Activated naive CD8-positive, alpha-beta T cell treated with anti-CD3 and anti-CD28 coated beads, Interleukin-2, amount 50 U/mL, for 24 hours (primary cell): ENCODE data around the gene NPIPA1.
A peak's percentile ranks its signal among the peaks of the same experiment; 100 is the strongest.
"Not testable (repeated sequence)": the region's sequence is repeated elsewhere in the genome, so short reads cannot be mapped to it uniquely, and the experiment has no call there.

ENCODE experiments used
- ATAC-seq: fragments of 150-1000 bp; cut with Tn5 transposase; one replicate; pipeline ENCODE4 v1.10.0; 2021
- DNase-seq: peaks from one replicate; pipeline ENCODE4 v3.0.0; 2021
- H3K27ac Mint-ChIP-seq: one replicate; pipeline ENCODE4 v1.8.0; 2021; ENCODE audit warnings: mild to moderate bottlenecking, mixed read lengths
- H3K27me3 Mint-ChIP-seq: one replicate; pipeline ENCODE4 v1.8.0; 2021; ENCODE audit warnings: mixed read lengths
- H3K36me3 Mint-ChIP-seq: one replicate; pipeline ENCODE4 v1.8.0; 2021; ENCODE audit warnings: low read depth, mixed read lengths
- H3K4me1 Mint-ChIP-seq: one replicate; pipeline ENCODE4 v1.8.0; 2021; ENCODE audit warnings: mixed read lengths
- H3K4me3 Mint-ChIP-seq: one replicate; pipeline ENCODE4 v1.8.0; 2021; ENCODE audit warnings: mild to moderate bottlenecking, moderate library complexity, mixed read lengths
- H3K9me3 Mint-ChIP-seq: one replicate; pipeline ENCODE4 v1.8.0; 2021; ENCODE audit warnings: mixed read lengths

NPIPA1 gene

DNA sequence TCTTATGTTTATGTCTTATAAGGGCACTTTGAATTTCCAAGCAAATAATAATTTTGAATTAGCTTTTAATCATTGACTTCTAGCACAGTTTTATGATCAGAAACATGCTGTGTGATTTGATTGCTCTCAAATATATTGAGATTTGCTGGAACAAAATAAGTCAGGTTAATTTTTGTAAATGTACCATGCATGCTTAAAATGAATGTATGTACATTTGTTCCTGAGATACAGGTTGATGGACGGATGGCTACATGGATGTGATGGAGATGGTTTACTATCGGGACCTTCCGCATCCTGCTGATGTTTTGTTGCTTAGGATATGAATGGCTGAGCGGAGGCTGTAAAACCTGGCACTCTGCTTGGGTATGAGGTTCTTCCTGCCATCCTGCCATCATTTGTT lies at the start of gene NPIPA1:
Gene NPIPA1, plus strand, starts transcription at position 301 of the 400 bp plus-strand sequence. Its CDS starts 0 bp downstream, at position 301.
- H3K4me3 Mint-ChIP-seq, H3K27me3 Mint-ChIP-seq, H3K4me1 Mint-ChIP-seq, H3K9me3 Mint-ChIP-seq, H3K36me3 Mint-ChIP-seq, DNase-seq, H3K27ac Mint-ChIP-seq, ATAC-seq: not testable (repeated sequence)

DNA sequence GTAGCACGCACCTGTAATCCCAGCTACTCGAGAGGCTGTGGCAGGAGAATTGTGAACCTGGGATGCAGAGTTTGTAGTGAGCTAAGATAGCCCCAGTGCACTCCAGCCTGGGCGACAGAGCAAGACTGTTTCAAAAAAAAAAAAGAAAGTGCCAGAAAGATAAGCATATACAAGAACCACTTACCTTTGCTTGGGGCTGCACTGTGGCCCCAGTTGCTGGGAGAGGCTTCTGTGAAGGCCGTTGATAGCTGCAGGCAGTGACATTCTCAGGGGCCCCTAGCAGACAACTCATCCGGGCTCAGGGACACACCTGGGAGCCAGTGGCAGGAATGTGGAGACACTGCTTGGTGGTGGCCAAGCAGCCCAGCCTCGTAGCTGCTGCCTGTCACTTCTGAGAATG lies 45.1 kb upstream of the NPIPA1 start:
- H3K27me3 Mint-ChIP-seq, H3K9me3 Mint-ChIP-seq, H3K36me3 Mint-ChIP-seq, H3K4me3 Mint-ChIP-seq, ATAC-seq, H3K27ac Mint-ChIP-seq, H3K4me1 Mint-ChIP-seq, DNase-seq: not testable (repeated sequence)

DNA sequence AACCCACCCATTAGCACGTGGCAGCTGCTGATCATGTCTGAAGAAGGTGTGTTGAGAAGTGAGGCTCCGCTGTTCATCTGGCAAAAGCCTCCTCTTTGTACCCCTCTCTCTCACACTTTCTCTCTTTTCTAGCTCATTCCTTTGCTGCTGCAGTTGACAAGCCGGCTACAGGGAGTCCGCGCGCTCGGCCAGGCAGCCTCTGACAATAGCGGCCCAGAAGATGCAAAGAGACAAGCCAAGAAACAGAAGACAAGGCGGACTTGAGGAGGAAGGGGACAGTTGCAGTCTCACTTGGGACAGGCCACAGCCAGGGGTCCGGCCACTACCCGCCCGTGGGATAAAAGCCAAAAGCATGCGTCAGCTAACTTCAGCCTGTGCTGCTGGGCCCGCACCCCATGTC lies 41.9 kb upstream of the NPIPA1 start:
- ATAC-seq, H3K9me3 Mint-ChIP-seq, H3K36me3 Mint-ChIP-seq, H3K4me3 Mint-ChIP-seq, DNase-seq, H3K27ac Mint-ChIP-seq, H3K4me1 Mint-ChIP-seq, H3K27me3 Mint-ChIP-seq: not testable (repeated sequence)

DNA sequence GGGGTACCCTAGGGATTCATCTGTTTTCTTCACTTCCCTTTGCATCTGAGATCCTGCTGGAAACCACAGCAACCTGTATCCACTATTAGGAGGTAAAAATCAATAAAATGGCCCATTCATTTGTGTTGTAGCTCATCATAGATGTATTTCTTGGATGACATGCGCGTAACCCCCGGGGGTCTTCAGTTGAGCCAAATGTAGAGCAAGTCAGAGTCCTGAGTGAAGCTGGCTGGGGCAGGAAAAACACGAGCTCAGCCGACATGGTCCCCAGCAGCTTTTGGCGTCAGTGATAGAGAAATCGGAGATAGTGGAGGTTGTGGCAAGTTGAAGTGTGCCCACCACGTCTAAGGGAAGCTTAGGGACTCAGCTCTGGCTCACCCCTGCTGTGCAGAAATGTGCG lies 41.2 kb upstream of the NPIPA1 start:
- not testable (repeated sequence) for H3K27me3 Mint-ChIP-seq, H3K9me3 Mint-ChIP-seq, DNase-seq, H3K4me1 Mint-ChIP-seq, H3K27ac Mint-ChIP-seq, H3K4me3 Mint-ChIP-seq, H3K36me3 Mint-ChIP-seq, ATAC-seq

DNA sequence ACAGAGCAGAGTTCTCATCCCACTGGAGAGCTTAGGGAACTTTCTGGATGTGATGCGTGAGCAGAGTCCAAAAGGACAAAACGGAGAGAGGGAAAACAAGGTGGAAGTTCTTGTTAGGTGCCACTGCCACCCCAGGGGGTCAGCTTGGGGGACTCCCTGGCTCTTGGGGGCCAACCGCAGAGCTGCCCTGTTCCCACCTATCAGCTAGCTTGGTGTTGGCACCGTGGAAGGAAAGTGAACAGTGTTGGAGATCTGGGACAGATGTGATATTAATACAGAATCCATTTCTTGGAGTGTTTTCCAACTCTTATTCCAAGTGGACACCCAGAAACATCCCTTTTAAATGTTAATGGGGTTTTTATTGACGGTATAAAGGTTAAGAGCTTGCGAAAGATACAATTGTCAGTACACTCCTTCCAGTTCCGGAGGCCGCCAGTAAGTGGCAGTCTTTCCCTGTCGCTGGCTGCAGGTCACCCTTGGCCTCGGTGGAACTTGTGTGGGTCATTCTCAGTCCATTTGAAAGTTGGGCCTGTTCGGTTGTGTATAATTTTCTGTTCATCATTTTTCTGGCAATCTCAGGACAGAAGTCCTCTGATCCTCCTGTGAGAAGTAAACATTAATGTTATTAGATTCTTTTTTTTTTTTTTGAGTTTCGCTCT lies 40.1 kb upstream of the NPIPA1 start:
- not testable (repeated sequence) for H3K4me1 Mint-ChIP-seq, H3K4me3 Mint-ChIP-seq, H3K9me3 Mint-ChIP-seq, H3K36me3 Mint-ChIP-seq, H3K27ac Mint-ChIP-seq, H3K27me3 Mint-ChIP-seq, DNase-seq
- peak; percentile 48 for ATAC-seq

DNA sequence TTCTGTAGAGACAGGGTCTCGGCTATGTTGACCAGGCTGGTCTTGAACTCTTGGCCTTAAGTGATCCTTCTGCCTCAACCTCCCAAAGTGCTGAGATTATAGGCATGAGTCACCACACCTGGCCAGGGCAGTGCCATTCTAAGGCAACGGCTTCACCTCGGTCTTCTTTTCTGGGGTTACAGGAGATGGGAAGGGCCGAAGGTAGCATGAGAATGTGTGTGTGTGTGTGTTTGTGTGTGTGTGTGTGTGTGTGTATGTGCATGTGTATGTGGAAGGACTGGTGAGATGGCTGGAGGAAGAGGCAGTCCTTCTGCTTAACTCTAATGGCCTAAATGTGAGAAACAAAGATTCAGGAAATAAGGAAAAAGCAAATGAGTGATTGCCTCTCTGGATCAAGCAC lies 39.1 kb upstream of the NPIPA1 start:
- H3K36me3 Mint-ChIP-seq, H3K4me1 Mint-ChIP-seq, DNase-seq, H3K4me3 Mint-ChIP-seq, H3K27ac Mint-ChIP-seq, ATAC-seq, H3K27me3 Mint-ChIP-seq, H3K9me3 Mint-ChIP-seq: not testable (repeated sequence)

DNA sequence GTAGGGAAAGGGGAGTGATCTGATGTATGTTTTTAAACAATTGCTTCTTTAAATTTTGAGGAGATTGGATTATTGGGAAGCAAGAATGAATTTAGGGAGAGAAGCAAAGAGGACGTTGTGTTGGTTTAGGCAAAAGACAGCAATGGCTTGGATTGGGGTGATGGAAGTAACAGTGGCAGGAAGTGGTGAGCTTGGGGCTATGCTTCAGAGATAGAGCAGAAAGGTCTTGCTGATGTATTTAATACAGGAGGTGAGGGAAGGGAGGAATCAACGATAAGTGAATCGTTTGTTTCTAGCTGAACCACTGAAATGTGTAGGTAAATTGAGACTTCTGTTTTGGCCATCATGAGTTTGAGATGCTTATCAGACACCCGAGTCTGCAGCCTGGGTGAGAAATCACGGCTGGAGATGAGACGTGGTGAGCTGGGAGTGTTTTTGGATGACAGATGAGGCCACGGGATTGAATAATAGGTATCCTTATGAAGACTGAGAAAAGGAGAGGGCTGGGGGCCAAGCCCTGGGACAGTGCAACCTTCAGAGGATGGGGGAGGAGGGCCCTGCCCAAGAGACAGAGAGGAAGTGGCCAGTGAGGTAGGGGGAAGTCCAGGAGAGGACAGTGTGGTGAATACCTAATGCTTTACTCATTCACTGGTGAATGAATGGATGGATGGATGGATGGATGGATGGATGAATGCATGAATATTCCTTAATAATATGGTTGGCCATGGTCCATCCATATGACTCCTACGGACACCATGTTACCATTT lies 33.9 kb upstream of the NPIPA1 start:
- H3K4me3 Mint-ChIP-seq, H3K27me3 Mint-ChIP-seq, H3K27ac Mint-ChIP-seq, H3K4me1 Mint-ChIP-seq, H3K36me3 Mint-ChIP-seq, H3K9me3 Mint-ChIP-seq: not testable (repeated sequence)
- peak; percentile 32 for DNase-seq
- ATAC-seq = peak; percentile 75

DNA sequence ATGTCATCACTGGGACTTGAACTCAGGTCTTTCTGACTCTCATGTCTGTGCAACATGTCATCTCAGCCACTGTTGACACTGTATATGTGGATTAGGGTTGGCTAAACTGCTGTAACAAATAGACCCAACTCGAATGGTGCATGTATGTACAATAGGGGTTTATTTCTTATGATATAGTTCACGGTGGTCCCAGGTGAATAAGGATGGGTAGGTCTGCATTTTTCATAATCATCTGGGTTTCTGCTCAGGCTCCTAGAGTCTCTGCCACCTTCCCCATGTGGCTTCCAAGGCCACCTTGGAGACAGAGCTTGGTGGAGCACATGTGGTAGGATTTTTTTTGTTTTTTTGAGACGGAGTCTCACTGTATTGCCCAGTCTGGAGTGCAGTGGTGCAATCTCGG lies 27.5 kb upstream of the NPIPA1 start:
- not testable (repeated sequence) for H3K36me3 Mint-ChIP-seq, H3K27ac Mint-ChIP-seq, H3K27me3 Mint-ChIP-seq, H3K4me3 Mint-ChIP-seq, ATAC-seq, H3K9me3 Mint-ChIP-seq, H3K4me1 Mint-ChIP-seq, DNase-seq

DNA sequence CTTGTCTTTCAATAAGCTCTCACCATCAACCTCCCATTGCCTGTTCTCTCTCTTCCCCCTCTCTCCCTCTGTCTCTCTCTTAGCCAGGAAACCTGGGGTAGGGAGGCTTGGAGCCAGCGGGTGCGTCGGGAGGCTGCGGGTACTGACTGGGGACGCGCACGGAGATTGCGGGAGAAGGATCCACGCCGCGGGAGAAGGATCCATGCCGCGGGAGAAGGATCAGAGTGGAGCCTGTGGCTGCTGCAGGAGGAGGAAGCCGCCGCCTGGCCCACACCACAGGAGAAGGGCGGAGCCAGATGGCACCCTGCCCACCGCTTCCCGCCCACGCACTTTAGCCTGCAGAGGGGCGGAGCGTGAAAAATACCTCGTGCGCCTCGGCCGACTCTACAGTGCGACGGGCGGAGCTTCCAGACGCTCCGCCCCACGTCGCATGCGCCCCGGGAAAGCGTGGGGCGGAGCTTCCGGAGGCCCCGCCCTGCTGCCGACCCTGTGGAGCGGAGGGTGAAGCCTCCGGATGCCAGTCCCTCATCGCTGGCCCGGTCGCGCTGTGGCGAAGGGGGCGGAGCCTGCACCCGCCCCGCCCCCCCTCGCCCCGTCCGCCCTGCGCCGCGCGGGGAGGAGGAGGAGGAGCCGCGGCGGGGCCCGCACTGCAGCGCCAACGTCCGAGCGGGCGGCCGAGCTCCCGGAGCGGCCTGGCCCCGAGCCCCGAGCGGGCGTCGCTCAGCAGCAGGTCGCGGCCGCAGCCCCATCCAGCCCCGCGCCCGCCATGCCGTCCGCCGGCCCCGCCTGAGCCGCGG lies 26.2 kb upstream of the NPIPA1 start:
- H3K4me3 Mint-ChIP-seq, H3K27ac Mint-ChIP-seq, H3K36me3 Mint-ChIP-seq, H3K4me1 Mint-ChIP-seq, DNase-seq, H3K27me3 Mint-ChIP-seq, H3K9me3 Mint-ChIP-seq: not testable (repeated sequence)
- ATAC-seq = peak; percentile 78

DNA sequence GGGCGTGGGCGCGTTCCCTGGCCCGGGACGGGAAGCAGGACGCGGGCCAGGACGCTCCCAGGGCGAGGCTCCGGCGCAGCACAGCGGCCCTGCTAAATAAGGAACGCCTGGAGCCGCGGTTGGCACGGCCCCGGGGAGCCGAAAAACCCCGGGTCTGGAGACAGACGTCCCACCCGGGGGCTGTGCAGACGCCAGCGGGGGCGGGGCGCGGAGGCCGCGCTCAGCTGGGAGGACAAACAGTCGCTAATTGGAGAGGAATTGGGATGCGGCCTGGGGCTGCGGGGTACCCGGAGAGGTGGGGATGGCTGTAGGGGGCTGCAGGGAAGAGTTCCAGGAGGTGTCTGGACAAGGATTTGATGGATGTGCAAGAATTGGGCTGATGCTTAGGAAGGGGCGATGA lies 25.3 kb upstream of the NPIPA1 start:
- H3K9me3 Mint-ChIP-seq, H3K4me1 Mint-ChIP-seq, H3K27ac Mint-ChIP-seq, ATAC-seq, H3K27me3 Mint-ChIP-seq, H3K36me3 Mint-ChIP-seq: not testable (repeated sequence)
- H3K4me3 Mint-ChIP-seq = peak overlapping the region; percentile 75
- DNase-seq = peak; percentile 61

DNA sequence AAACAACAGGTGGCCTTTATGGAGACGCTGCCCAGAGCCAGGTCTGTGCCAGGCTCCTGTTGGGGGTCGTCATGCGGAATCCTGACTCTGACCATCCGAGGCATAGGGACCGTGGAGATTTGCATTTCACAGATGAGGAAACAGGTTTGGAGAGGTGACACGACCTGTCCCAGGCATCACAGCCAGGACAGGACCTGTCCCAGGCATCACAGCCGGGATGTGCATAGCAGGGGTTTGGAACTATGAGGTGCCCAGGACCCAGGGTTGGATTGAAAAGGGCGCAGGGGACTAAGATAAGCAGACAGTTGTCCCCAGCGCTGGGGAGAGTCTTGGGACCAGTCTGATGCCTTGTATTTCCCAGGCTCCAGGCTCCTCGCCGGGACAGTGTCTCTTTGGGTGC lies 24.7 kb upstream of the NPIPA1 start:
- H3K36me3 Mint-ChIP-seq, H3K4me3 Mint-ChIP-seq, ATAC-seq, H3K27ac Mint-ChIP-seq, H3K27me3 Mint-ChIP-seq, DNase-seq, H3K9me3 Mint-ChIP-seq, H3K4me1 Mint-ChIP-seq: not testable (repeated sequence)

DNA sequence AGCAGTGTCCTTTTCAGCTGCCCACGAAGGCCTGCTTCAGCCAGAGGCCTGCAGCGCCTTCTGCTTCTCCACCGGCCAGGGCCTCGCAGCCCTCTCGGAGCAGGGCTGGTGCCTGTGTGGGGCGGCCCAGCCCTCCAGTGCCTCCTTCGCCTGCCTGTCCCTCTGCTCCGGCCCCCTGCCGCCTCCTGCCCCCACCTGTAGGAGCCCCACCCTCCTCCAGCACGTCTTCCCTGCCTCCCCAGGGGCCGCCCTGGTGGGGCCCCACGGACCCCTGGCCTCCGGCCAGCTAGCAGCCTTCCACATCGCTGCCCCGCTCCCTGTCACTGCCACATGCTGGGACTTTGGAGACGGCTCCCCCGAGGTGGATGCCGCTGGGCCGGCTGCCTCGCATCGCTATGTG lies 18.7 kb upstream of the NPIPA1 start:
- not testable (repeated sequence) for H3K4me1 Mint-ChIP-seq, H3K27ac Mint-ChIP-seq, H3K4me3 Mint-ChIP-seq, H3K9me3 Mint-ChIP-seq, H3K27me3 Mint-ChIP-seq, H3K36me3 Mint-ChIP-seq, DNase-seq, ATAC-seq

DNA sequence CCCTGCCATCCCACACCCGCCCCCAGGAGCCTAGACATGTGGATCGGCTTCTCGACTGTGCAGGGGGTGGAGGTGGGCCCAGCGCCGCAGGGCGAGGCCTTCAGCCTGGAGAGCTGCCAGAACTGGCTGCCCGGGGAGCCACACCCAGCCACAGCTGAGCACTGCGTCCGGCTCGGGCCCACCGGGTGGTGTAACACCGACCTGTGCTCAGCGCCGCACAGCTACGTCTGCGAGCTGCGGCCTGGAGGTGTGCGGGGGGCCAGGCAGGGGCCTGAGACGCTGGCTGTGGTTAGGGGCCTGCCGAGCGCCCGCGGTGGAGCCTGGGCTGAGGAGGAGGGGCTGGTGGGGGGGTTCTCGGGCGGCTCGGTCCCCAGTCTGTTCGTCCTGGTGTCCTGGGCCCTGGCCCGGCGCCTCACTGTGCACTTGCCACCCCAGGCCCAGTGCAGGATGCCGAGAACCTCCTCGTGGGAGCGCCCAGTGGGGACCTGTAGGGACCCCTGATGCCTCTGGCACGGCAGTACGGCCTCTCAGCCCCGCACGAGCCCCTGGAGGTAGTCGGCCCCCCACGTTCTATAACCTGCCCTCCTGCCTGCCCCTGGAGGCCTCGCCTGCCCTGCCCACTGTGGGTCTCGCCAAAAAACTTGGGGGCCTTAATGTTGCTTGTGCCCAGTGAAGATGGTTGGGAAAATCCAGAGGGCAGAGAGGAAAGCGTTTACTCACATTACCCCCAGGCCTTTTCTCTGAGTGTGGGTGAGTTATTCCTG lies 17.2 kb upstream of the NPIPA1 start:
- H3K27me3 Mint-ChIP-seq, H3K36me3 Mint-ChIP-seq, H3K4me1 Mint-ChIP-seq, DNase-seq, H3K9me3 Mint-ChIP-seq, H3K4me3 Mint-ChIP-seq, ATAC-seq, H3K27ac Mint-ChIP-seq: not testable (repeated sequence)

DNA sequence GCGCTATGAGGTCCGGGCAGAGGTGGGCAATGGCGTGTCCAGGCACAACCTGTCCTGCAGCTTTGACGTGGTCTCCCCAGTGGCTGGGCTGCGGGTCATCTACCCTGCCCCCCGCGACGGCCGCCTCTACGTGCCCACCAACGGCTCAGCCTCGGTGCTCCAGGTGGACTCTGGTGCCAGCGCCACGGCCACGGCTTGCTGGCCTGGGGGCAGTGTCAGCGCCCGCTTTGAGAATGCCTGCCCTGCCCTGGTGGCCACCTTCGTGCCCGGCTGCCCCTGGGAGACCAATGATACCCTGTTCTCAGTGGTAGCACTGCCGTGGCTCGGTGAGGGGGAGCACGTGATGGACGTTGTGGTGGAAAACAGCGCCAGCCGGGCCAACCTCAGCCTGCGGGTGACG lies 15.0 kb upstream of the NPIPA1 start:
- H3K27ac Mint-ChIP-seq, DNase-seq, H3K4me1 Mint-ChIP-seq, ATAC-seq, H3K4me3 Mint-ChIP-seq, H3K27me3 Mint-ChIP-seq, H3K9me3 Mint-ChIP-seq, H3K36me3 Mint-ChIP-seq: not testable (repeated sequence)
